Measurements from ENCODE around the gene GOLGA6L2. TPM values are rescaled to one million over a fixed set of nuclear protein-coding genes. Genes with fewer than 3 reads are reported as not detected.

Gene GOLGA6L2
- total and polyA plus RNA-seq, 7 experiments from 2014 or later, result not detected

- no peaks in the 10 kb centered on the region for H3K36me3 ChIP-seq (ENCODE audit: control insufficient read depth in 2 of 3, insufficient read depth in 3 of 3, low read length in 3 of 3)
- ATAC-seq, result no peak
- H3K36me3 Mint-ChIP-seq, result no peaks in the 10 kb centered on the region
- no peak for DNase-seq
- no peak overlapping the region for H3K4me3 ChIP-seq (ENCODE audit: low read length)
- no peak overlapping the region for H3K4me3 Mint-ChIP-seq
- H3K27me3 Mint-ChIP-seq, result peaks cover 0 to 9% (median 0%) of the 10 kb centered on the region in 5 donors
- no peaks in the 10 kb centered on the region for H3K9me3 ChIP-seq (ENCODE audit: control insufficient read depth in 2 of 3, low read length in 3 of 3)
- peaks cover 0 to 2% (median 0%) of the 10 kb centered on the region in 7 donors for H3K4me1 Mint-ChIP-seq
- H3K27me3 ChIP-seq (ENCODE audit: control insufficient read depth in 2 of 2, insufficient read depth in 2 of 2, low read length in 2 of 2), result no peaks in the 10 kb centered on the region
- intact Hi-C loops (cut with micrococcal nuclease), result no loop called here
- no peaks in the 10 kb centered on the region for H3K4me1 ChIP-seq (ENCODE audit: control insufficient read depth in 2 of 2, insufficient read depth in 2 of 2, low read length in 2 of 2)
- H3K27ac ChIP-seq (ENCODE audit: low read depth, low read length), result no peak overlapping the region
- ChIA-PET POLR2A (no interaction called here), CTCF (no interaction called here)
- no peak overlapping the region for H3K27ac Mint-ChIP-seq
- no peaks in the 10 kb centered on the region for H3K9me3 Mint-ChIP-seq
These were observed 25.0 kb upstream of the GOLGA6L2 start for GRCh38 chr15:23472033-23472432.

GRCh38 chr15:23467110-23467600 is 20.1 kb upstream of the GOLGA6L2 start:
- H3K4me1 Mint-ChIP-seq, result peaks cover 0 to 2% (median 0%) of the 10 kb centered on the region in 7 donors
- H3K36me3 ChIP-seq (ENCODE audit: control insufficient read depth in 2 of 3, insufficient read depth in 3 of 3, low read length in 3 of 3), result no peaks in the 10 kb centered on the region
- no peak overlapping the region for H3K4me3 ChIP-seq (ENCODE audit: low read length)
- intact Hi-C loops (cut with micrococcal nuclease), result no loop called here
- no peaks in the 10 kb centered on the region for H3K27me3 ChIP-seq (ENCODE audit: control insufficient read depth in 2 of 2, insufficient read depth in 2 of 2, low read length in 2 of 2)
- no peaks in the 10 kb centered on the region for H3K36me3 Mint-ChIP-seq
- peaks cover 0 to 15% (median 11%) of the 10 kb centered on the region in 5 donors for H3K27me3 Mint-ChIP-seq
- ChIA-PET CTCF (no interaction called here), POLR2A (no interaction called here)
- H3K27ac Mint-ChIP-seq, result no peak overlapping the region
- H3K4me1 ChIP-seq (ENCODE audit: control insufficient read depth in 2 of 2, insufficient read depth in 2 of 2, low read length in 2 of 2), result no peaks in the 10 kb centered on the region
- DNase-seq (no peak), ATAC-seq (no peak)
- H3K9me3 ChIP-seq (ENCODE audit: control insufficient read depth in 2 of 3, low read length in 3 of 3), result no peaks in the 10 kb centered on the region
- H3K9me3 Mint-ChIP-seq, result peaks cover 0 to 5% (median 0%) of the 10 kb centered on the region in 11 donors
- H3K4me3 Mint-ChIP-seq, result no peak overlapping the region
- H3K27ac ChIP-seq (ENCODE audit: low read depth, low read length), result no peak overlapping the region

GRCh38 chr15:23457890-23458289 is 10.8 kb upstream of the GOLGA6L2 start:
- ChIA-PET CTCF (no interaction called here), POLR2A (no interaction called here)
- Mint-ChIP-seq H3K27me3 (peaks cover 0 to 5% (median 4%) of the 10 kb centered on the region in 5 donors), H3K4me1 (no peaks in the 10 kb centered on the region), H3K4me3 (no peak overlapping the region), H3K27ac (no peak overlapping the region), H3K36me3 (no peaks in the 10 kb centered on the region), H3K9me3 (peaks cover 0 to 2% (median 0%) of the 10 kb centered on the region in 11 donors)
- ATAC-seq (no peak), DNase-seq (no peak)
- Histone ChIP-seq H3K4me1 (ENCODE audit: control insufficient read depth in 2 of 2, insufficient read depth in 2 of 2, low read length in 2 of 2) (no peaks in the 10 kb centered on the region), H3K27ac (ENCODE audit: low read depth, low read length) (no peak overlapping the region), H3K36me3 (ENCODE audit: control insufficient read depth in 2 of 3, insufficient read depth in 3 of 3, low read length in 3 of 3) (no peaks in the 10 kb centered on the region), H3K9me3 (ENCODE audit: control insufficient read depth in 2 of 3, low read length in 3 of 3) (no peaks in the 10 kb centered on the region), H3K4me3 (ENCODE audit: low read length) (no peak overlapping the region), H3K27me3 (ENCODE audit: control insufficient read depth in 2 of 2, insufficient read depth in 2 of 2, low read length in 2 of 2) (no peaks in the 10 kb centered on the region)
- intact Hi-C loops (cut with micrococcal nuclease), result no loop called here

DNA sequence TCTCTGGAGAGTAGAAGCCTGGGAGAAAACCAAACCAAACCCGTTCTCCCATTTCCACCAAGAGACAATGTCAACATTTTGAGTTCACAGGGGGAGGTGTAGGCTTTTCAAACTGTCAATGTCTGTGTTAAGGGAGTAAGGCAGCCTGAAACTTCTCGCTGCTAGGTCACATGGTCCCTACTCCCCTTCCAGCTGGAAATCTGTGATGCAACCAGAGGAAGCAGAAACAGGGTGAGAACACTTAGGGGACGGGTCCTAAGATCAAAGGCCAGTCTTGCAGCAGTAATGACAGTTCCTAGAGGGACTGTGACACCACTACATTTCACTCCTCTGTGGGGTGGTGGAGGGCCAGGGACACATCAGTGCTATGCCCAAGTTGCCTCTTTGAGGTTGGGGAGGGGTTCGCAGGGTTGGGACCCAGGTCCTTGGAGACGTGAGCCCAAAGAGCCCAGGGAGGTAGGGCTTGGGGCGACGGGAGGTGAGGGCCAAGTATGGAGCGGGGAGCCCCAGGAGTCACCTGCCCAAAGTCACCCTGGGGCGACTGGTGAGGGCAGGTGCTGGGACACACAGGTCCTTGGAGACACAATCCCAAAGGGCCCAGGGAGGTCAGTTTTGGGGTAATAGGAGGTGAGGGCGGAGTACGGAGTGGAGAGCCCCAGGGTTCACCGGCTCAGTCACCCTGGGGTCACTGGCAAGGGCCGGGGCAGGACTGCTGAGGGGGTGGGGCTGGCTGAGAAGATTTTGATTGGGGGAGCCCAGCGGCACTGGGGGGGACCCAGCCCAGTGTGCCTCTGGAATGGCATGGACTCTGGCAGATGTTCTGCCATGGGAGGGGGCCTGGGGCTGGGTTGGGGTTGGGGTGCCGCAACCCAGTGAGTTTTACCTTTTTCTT is 582 bp downstream of the GOLGA6L2 start:
- H3K4me3 ChIP-seq (ENCODE audit: low read length), result no peak overlapping the region
- H3K9me3 ChIP-seq (ENCODE audit: control insufficient read depth in 2 of 3, low read length in 3 of 3), result no peaks in the 10 kb centered on the region
- intact Hi-C loops (cut with micrococcal nuclease), result no loop called here
- DNase-seq (no peak), ATAC-seq (no peak)
- no peak overlapping the region for H3K4me3 Mint-ChIP-seq
- H3K4me1 Mint-ChIP-seq, result no peaks in the 10 kb centered on the region
- CTCF ChIA-PET, result no interaction called here
- H3K9me3 Mint-ChIP-seq, result peaks cover 0 to 1% (median 0%) of the 10 kb centered on the region in 11 donors
- no peaks in the 10 kb centered on the region for H3K36me3 Mint-ChIP-seq
- H3K27ac ChIP-seq (ENCODE audit: low read depth, low read length), result no peak overlapping the region
- H3K36me3 ChIP-seq (ENCODE audit: control insufficient read depth in 2 of 3, insufficient read depth in 3 of 3, low read length in 3 of 3), result no peaks in the 10 kb centered on the region
- POLR2A ChIA-PET, result no interaction called here
- H3K4me1 ChIP-seq (ENCODE audit: control insufficient read depth in 2 of 2, insufficient read depth in 2 of 2, low read length in 2 of 2), result no peaks in the 10 kb centered on the region
- peaks cover 0 to 11% (median 3%) of the 10 kb centered on the region in 5 donors for H3K27me3 Mint-ChIP-seq
- no peak overlapping the region for H3K27ac Mint-ChIP-seq
- H3K27me3 ChIP-seq (ENCODE audit: control insufficient read depth in 2 of 2, insufficient read depth in 2 of 2, low read length in 2 of 2), result no peaks in the 10 kb centered on the region

DNA sequence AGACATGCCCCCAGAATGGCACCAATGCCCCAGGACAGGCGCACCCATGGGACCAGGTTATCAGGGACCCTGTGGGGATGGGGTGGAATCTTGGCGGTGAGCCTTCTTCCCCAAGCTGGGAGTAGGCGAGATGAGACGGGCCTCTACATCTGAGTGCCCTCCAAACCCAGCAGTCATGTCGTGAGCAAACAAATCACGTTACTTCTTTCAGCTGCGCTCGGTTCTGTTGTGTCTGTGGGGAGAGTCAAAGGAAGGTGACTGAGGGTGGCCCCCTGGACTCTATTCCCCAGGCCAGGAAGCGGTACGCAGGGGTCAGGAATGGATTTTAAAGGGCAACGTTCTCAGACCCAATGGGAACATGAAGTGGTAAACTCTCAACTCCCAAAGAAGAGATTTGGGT is 2.8 kb downstream of the GOLGA6L2 start:
- Mint-ChIP-seq H3K36me3 (no peaks in the 10 kb centered on the region), H3K27me3 (peaks cover 0 to 11% (median 3%) of the 10 kb centered on the region in 5 donors)
- H3K27me3 ChIP-seq (ENCODE audit: control insufficient read depth in 2 of 2, insufficient read depth in 2 of 2, low read length in 2 of 2), result no peaks in the 10 kb centered on the region

GRCh38 chr15:23441204-23441603 is 5.8 kb downstream of the GOLGA6L2 start:
- CTCF ChIA-PET, result no interaction called here
- DNase-seq, result no peak
- Histone ChIP-seq H3K36me3 (ENCODE audit: control insufficient read depth in 2 of 3, insufficient read depth in 3 of 3, low read length in 3 of 3) (no peaks in the 10 kb centered on the region), H3K9me3 (ENCODE audit: control insufficient read depth in 2 of 3, low read length in 3 of 3) (no peaks in the 10 kb centered on the region), H3K27me3 (ENCODE audit: control insufficient read depth in 2 of 2, insufficient read depth in 2 of 2, low read length in 2 of 2) (no peaks in the 10 kb centered on the region), H3K27ac (ENCODE audit: low read depth, low read length) (no peak overlapping the region), H3K4me3 (ENCODE audit: low read length) (no peak overlapping the region), H3K4me1 (ENCODE audit: control insufficient read depth in 2 of 2, insufficient read depth in 2 of 2, low read length in 2 of 2) (no peaks in the 10 kb centered on the region)
- Mint-ChIP-seq H3K4me1 (no peaks in the 10 kb centered on the region), H3K27ac (no peak overlapping the region), H3K9me3 (peaks cover 0 to 1% (median 0%) of the 10 kb centered on the region in 11 donors), H3K27me3 (peaks cover 0 to 11% (median 4%) of the 10 kb centered on the region in 5 donors), H3K36me3 (no peaks in the 10 kb centered on the region), H3K4me3 (no peak overlapping the region)
- ATAC-seq, result no peak
- POLR2A ChIA-PET, result no interaction called here
- intact Hi-C loops (cut with micrococcal nuclease), result no loop called here

More for the DNA sequence above, 2.8 kb downstream of the GOLGA6L2 start:
- intact Hi-C loops (cut with micrococcal nuclease), result no loop called here
- POLR2A ChIA-PET, result no interaction called here
- DNase-seq, result no peak
- Mint-ChIP-seq H3K9me3 (peaks cover 0 to 1% (median 0%) of the 10 kb centered on the region in 11 donors), H3K4me3 (no peak overlapping the region), H3K4me1 (no peaks in the 10 kb centered on the region), H3K27ac (no peak overlapping the region)
- Histone ChIP-seq H3K4me3 (ENCODE audit: low read length) (no peak overlapping the region), H3K9me3 (ENCODE audit: control insufficient read depth in 2 of 3, low read length in 3 of 3) (no peaks in the 10 kb centered on the region), H3K27ac (ENCODE audit: low read depth, low read length) (no peak overlapping the region), H3K36me3 (ENCODE audit: control insufficient read depth in 2 of 3, insufficient read depth in 3 of 3, low read length in 3 of 3) (no peaks in the 10 kb centered on the region), H3K4me1 (ENCODE audit: control insufficient read depth in 2 of 2, insufficient read depth in 2 of 2, low read length in 2 of 2) (no peaks in the 10 kb centered on the region)
- ATAC-seq, result no peak
- CTCF ChIA-PET, result no interaction called here

GRCh38 chr15:23440596-23440995 is 6.4 kb downstream of the GOLGA6L2 start:
- Histone ChIP-seq H3K27ac (ENCODE audit: low read depth, low read length) (no peak overlapping the region), H3K36me3 (ENCODE audit: control insufficient read depth in 2 of 3, insufficient read depth in 3 of 3, low read length in 3 of 3) (no peaks in the 10 kb centered on the region), H3K4me1 (ENCODE audit: control insufficient read depth in 2 of 2, insufficient read depth in 2 of 2, low read length in 2 of 2) (no peaks in the 10 kb centered on the region), H3K4me3 (ENCODE audit: low read length) (no peak overlapping the region), H3K27me3 (ENCODE audit: control insufficient read depth in 2 of 2, insufficient read depth in 2 of 2, low read length in 2 of 2) (no peaks in the 10 kb centered on the region), H3K9me3 (ENCODE audit: control insufficient read depth in 2 of 3, low read length in 3 of 3) (no peaks in the 10 kb centered on the region)
- ChIA-PET CTCF (no interaction called here), POLR2A (no interaction called here)
- ATAC-seq, result no peak
- no peak overlapping the region for H3K27ac Mint-ChIP-seq
- no peak for DNase-seq
- H3K27me3 Mint-ChIP-seq, result peaks cover 0 to 11% (median 4%) of the 10 kb centered on the region in 5 donors
- peaks cover 0 to 1% (median 0%) of the 10 kb centered on the region in 11 donors for H3K9me3 Mint-ChIP-seq
- no peak overlapping the region for H3K4me3 Mint-ChIP-seq
- no peaks in the 10 kb centered on the region for H3K4me1 Mint-ChIP-seq
- intact Hi-C loops (cut with micrococcal nuclease), result no loop called here
- H3K36me3 Mint-ChIP-seq, result no peaks in the 10 kb centered on the region

All from naive thymus-derived CD4-positive, alpha-beta T cell (primary cell).